ENCODE data around the gene VPS13D.

VPS13D gene

GRCh38 chr1:12231276-12231595 is 1.4 kb downstream of the VPS13D start:
- DNase-seq = no peak

GRCh38 chr1:12232221-12232620 is 2.4 kb downstream of the VPS13D start:
- no peak for DNase-seq

- peak; percentile 25 for DNase-seq
Observed at GRCh38 chr1:12244078-12244477, 14.2 kb downstream of the VPS13D start.

GRCh38 chr1:12244585-12244984 is 14.8 kb downstream of the VPS13D start:
- DNase-seq = no peak

GRCh38 chr1:12245116-12245515 is 15.3 kb downstream of the VPS13D start:
- peak; percentile 10 for DNase-seq

- DNase-seq = no peak
Observed at GRCh38 chr1:12245733-12246132, 15.9 kb downstream of the VPS13D start.

- no peak for DNase-seq
Observed at GRCh38 chr1:12246584-12246983, 16.8 kb downstream of the VPS13D start.

- no peak for DNase-seq
Observed at GRCh38 chr1:12249181-12249580, 19.4 kb downstream of the VPS13D start.

- no peak for DNase-seq
Observed at GRCh38 chr1:12249748-12250147, 19.9 kb downstream of the VPS13D start.

- no peak for DNase-seq
Observed at GRCh38 chr1:12251442-12251841, 21.6 kb downstream of the VPS13D start.

GRCh38 chr1:12255913-12256312 is 26.1 kb downstream of the VPS13D start:
- no peak for DNase-seq

- DNase-seq = no peak
Observed at GRCh38 chr1:12258272-12258671, 28.4 kb downstream of the VPS13D start.

GRCh38 chr1:12269351-12269750 is 39.5 kb downstream of the VPS13D start:
- no peak for DNase-seq

GRCh38 chr1:12271033-12271432 is 41.2 kb downstream of the VPS13D start:
- no peak for DNase-seq

- no peak for DNase-seq
Observed at GRCh38 chr1:12272770-12273169, 42.9 kb downstream of the VPS13D start.

GRCh38 chr1:12275370-12275769 is 45.5 kb downstream of the VPS13D start:
- no peak for DNase-seq

- DNase-seq = peak; percentile 6
Observed at GRCh38 chr1:12276225-12276624, 46.4 kb downstream of the VPS13D start.

- no peak for DNase-seq
Observed at GRCh38 chr1:12279003-12279402, 49.2 kb downstream of the VPS13D start.

- no peak for DNase-seq
Observed at GRCh38 chr1:12279728-12280464, 50.1 kb downstream of the VPS13D start.

GRCh38 chr1:12282142-12282541 is 52.3 kb downstream of the VPS13D start:
- DNase-seq = no peak

GRCh38 chr1:12284486-12284885 is 54.7 kb downstream of the VPS13D start:
- no peak for DNase-seq

GRCh38 chr1:12285496-12286143 is 55.8 kb downstream of the VPS13D start:
- DNase-seq = no peak

GRCh38 chr1:12287869-12288268 is 58.0 kb downstream of the VPS13D start:
- no peak for DNase-seq

GRCh38 chr1:12290828-12291227 is 61.0 kb downstream of the VPS13D start:
- no peak for DNase-seq

GRCh38 chr1:12293416-12293815 is 63.6 kb downstream of the VPS13D start:
- DNase-seq = no peak
